ENCODE data around the gene DNAJC22. TPM values are rescaled to one million over a fixed set of nuclear protein-coding genes. Genes with fewer than 3 reads are reported as not detected.

Gene DNAJC22
- total RNA-seq, 1 donor from 2014 or later = not detected

- H3K4me1 ChIP-seq = peaks cover 4 to 8% of the 10 kb centered on the region in 2 donors
- H3K27ac ChIP-seq = no peak overlapping the region
- DNase-seq (ENCODE audit: low spot score in 2 of 2) = no peak
- H3K4me3 ChIP-seq = no peak overlapping the region
- H3K9me3 ChIP-seq = no peaks in the 10 kb centered on the region
- no peak for TF ChIP-seq CTCF (IDR thresholded peaks at IDR 0.05)
- H3K27me3 ChIP-seq = no peaks in the 10 kb centered on the region
- no peaks in the 10 kb centered on the region for H3K36me3 ChIP-seq
- intact Hi-C loops (cut with DNase I) = no loop called here
Observed at GRCh38 chr12:49362077-49362476, 15.4 kb downstream of the DNAJC22 start.

- Histone ChIP-seq H3K36me3 (no peaks in the 10 kb centered on the region), H3K4me1 (peaks cover 4 to 6% of the 10 kb centered on the region in 2 donors), H3K9me3 (no peaks in the 10 kb centered on the region), H3K27ac (no peak overlapping the region), H3K4me3 (no peak overlapping the region), H3K27me3 (no peaks in the 10 kb centered on the region)
- intact Hi-C loops (cut with DNase I) = no loop called here
- TF ChIP-seq CTCF (IDR thresholded peaks at IDR 0.05) = no peak
- DNase-seq (ENCODE audit: low spot score in 2 of 2) = no peak
Observed at GRCh38 chr12:49364989-49365388, 18.3 kb downstream of the DNAJC22 start.

GRCh38 chr12:49365542-49365941 is 18.9 kb downstream of the DNAJC22 start:
- intact Hi-C loops (cut with DNase I) = no loop called here
- H3K36me3 ChIP-seq = no peaks in the 10 kb centered on the region
- peaks cover 4 to 6% of the 10 kb centered on the region in 2 donors for H3K4me1 ChIP-seq
- H3K4me3 ChIP-seq = peak overlapping the region in 1 of 2 donors; percentile 94
- no peak for DNase-seq (ENCODE audit: low spot score in 2 of 2)
- no peaks in the 10 kb centered on the region for H3K27me3 ChIP-seq
- TF ChIP-seq CTCF (IDR thresholded peaks at IDR 0.05) = no peak
- no peak overlapping the region for H3K27ac ChIP-seq
- H3K9me3 ChIP-seq = no peaks in the 10 kb centered on the region

- Histone ChIP-seq H3K4me3 (peak overlapping the region; percentile 58 to 94), H3K27me3 (no peaks in the 10 kb centered on the region), H3K36me3 (no peaks in the 10 kb centered on the region), H3K27ac (peak overlapping the region; percentile 90 to 98), H3K4me1 (peaks cover 4 to 6% of the 10 kb centered on the region in 2 donors), H3K9me3 (no peaks in the 10 kb centered on the region)
- intact Hi-C loops (cut with DNase I) = loop anchor here (2.0 kb wide), 1 partner anchor 341 kb away; the partner anchor contains the start of gene FMNL3
- TF ChIP-seq CTCF (IDR thresholded peaks at IDR 0.05) = no peak
- no peak for DNase-seq (ENCODE audit: low spot score in 2 of 2)
Observed at GRCh38 chr12:49366096-49366651, 19.5 kb downstream of the DNAJC22 start.

GRCh38 chr12:49366652-49367380 is 20.1 kb downstream of the DNAJC22 start:
- H3K27me3 ChIP-seq = no peaks in the 10 kb centered on the region
- H3K9me3 ChIP-seq = no peaks in the 10 kb centered on the region
- TF ChIP-seq CTCF (IDR thresholded peaks at IDR 0.05) = peak in 2 of 3 experiments; percentile 20 to 37
- peak; percentile 80 to 88 for DNase-seq (ENCODE audit: low spot score in 2 of 2)
- intact Hi-C loops (cut with DNase I) = loop anchor here (1.0 to 2.0 kb wide), 2 partner anchors 9 to 340 kb away; partner anchors contain the start of gene FMNL3
- no peaks in the 10 kb centered on the region for H3K36me3 ChIP-seq
- peak overlapping the region; percentile 58 to 94 for H3K4me3 ChIP-seq
- H3K4me1 ChIP-seq = peaks cover 4 to 6% of the 10 kb centered on the region in 2 donors
- H3K27ac ChIP-seq = peak overlapping the region; percentile 90 to 98
